D721Med (cell line): ENCODE measurements around the gene MYO1B.

ENCODE experiments used
- DNase-seq: peaks from one replicate; pipeline ENCODE4 v3.0.0; 2011; ENCODE audit warnings: low spot score; ENCODE audit not compliant: insufficient read length
- FAIRE-seq: peaks from 2 replicates; lab custom pipeline; 2011; peaks lifted over from hg19 to GRCh38; lab: Jason Lieb, UNC
- CTCF ChIP-seq: IDR thresholded peaks from 2 replicates; pipeline ENCODE4 v1.5.1; 2012; ENCODE audit warnings: mild to moderate bottlenecking, control low read depth; ENCODE audit not compliant: insufficient read depth; ENCODE audit errors: missing control alignments

Gene MYO1B

GRCh38 chr2:191318037-191318728 lies 73.0 kb downstream of the MYO1B start:
- no peak for DNase-seq
- no peak for FAIRE-seq
- no peak for TF ChIP-seq CTCF

- TF ChIP-seq CTCF, result no peak
- DNase-seq (no peak), FAIRE-seq (no peak)
These were observed 73.5 kb downstream of the MYO1B start for GRCh38 chr2:191318729-191319078.

- DNase-seq (no peak), FAIRE-seq (no peak)
- TF ChIP-seq CTCF, result no peak
These were observed 74.0 kb downstream of the MYO1B start for GRCh38 chr2:191319186-191319585.

GRCh38 chr2:191320881-191321280 lies 75.7 kb downstream of the MYO1B start:
- no peak for DNase-seq
- TF ChIP-seq CTCF, result no peak
- FAIRE-seq, result no peak

GRCh38 chr2:191321861-191322662 lies 76.9 kb downstream of the MYO1B start:
- FAIRE-seq, result no peak
- TF ChIP-seq CTCF, result no peak
- no peak for DNase-seq

GRCh38 chr2:191322828-191323506 lies 77.8 kb downstream of the MYO1B start:
- FAIRE-seq (no peak), DNase-seq (no peak)
- TF ChIP-seq CTCF, result no peak
